Measurements from ENCODE around the gene BAK1.
"Not testable (repeated sequence)": the region's sequence is repeated elsewhere in the genome, so short reads cannot be mapped to it uniquely, and the experiment has no call there.

BAK1 gene

GRCh38 chr6:33607784-33608161 lies 27.7 kb upstream of the BAK1 start:
- DNase-seq, result no peak

GRCh38 chr6:33607126-33607783 lies 27.2 kb upstream of the BAK1 start:
- DNase-seq, result no peak

DNA sequence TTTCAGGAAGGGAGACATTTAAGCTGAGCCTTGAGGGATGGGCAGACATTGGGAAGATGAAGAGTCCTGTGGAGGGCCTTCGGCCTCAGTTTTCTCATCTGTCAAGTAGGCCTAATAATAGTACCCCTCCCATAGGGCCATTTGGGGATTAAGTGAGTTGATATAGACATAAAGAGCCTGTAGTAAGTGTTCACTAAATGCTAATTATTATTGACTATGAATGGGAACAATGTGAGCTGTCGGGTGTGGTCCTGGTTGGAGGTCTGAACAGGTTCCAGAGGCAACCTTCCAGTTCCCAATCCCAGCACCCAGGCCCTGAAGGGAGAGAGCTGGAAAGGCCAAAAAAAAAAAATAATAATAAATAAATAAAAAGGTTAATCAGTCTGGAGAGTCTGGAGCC lies 26.6 kb upstream of the BAK1 start:
- no peak for DNase-seq

DNA sequence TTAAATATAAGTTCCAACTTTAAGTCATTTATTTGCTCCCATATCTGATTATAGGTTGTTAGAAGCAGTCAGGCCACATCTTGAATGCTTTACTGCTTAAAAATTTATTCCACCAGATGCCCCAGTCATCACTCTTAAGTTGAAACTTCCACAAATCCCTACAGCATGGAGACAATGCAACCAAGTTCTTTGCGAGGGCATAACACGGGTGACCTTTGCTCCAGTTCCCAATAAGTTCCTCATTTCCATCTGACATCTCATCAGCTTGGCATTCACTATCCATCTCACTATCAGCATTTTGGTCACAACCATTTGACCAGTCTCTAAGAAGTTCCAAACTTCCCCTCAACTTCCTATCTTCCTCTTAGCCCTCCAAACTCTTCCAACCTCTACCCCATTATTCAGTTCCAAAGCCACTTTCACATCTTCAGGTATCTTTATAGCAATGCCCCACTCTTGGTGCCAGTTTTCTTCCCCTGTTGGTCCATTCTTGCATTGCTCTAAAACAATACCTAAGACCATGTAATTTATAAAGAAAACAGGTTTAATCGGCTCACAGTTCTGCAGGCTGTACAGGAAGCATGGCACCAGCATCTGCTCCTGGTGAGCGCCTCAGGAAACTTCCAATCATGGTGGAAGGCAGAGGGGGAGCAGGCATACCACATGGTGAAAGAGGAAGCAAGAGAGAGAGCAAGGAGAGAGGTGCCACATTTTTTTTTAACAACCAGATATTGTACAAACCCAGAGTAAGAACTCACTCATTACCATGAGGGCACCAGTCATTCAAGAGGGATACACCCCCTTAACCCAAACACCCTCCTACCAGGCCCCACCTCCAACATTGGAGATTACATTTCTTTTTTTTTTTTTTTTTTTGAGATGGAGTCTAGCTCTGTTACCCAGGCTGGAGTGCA lies 25.1 kb upstream of the BAK1 start:
- no peak for DNase-seq

- no peak for DNase-seq
These were observed 22.1 kb upstream of the BAK1 start for GRCh38 chr6:33602180-33602579.

GRCh38 chr6:33600761-33601160 lies 20.7 kb upstream of the BAK1 start:
- no peak for DNase-seq

DNA sequence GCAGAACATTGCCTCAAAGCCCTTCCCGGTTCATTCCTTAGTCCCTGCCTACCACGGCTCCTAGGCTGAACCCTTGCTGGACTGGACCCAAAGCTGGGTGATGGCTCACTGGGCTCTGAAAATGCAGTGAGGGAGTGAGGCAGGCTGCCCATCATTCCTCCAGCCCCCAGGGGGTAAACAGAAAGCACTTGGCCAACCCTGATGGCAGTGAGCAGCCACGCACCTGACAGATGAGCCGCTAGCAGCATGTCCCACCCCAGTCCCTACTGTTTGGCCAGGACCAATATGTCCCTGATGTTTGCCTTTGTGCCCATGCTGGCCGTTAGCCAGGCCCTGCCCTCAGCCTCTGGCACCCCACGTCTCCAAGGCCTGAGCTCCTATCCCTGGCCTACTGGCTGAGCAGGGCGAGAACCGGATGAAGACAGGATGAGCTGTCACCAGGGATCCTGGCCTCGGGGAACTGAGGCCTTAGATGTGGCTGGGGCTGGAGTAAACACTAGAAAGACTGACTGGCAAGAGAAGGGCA lies 19.4 kb upstream of the BAK1 start:
- no peak for DNase-seq

DNA sequence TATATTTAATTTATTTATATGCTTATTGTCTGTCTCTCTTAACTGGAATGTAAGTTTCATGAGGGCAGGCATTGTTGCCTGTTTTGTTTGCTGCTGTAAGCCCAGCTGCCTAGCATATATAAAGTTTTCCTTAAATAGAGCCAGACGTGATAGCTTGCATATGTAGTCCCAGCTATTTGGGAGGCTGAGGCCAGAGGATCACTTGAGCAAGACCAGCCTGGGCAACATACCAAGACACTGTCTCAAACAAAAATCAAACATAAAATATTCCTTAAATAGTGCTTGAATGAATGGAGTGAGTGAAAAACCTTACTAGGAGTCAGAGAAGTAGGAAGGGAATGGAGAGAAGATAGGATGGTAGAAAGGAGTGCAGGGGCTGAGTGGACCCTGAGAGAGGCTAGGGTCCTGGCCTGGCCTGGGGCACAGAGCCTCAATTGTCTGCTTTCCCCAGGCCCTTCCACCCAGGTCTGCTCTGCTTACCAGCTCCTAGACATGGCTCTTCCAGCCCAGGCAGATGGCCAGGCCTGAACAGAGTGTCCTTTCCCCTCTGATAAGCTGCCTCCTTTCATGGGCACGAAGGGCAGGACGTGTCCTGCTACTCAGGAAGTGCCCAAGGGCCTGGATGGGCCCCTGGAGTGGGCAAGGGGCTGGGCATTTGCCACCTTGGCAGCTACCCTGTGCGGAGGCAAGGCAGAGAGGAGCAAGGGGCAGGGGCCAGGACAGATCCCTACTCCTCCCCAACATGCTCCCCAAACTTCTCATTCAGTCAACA lies 17.7 kb upstream of the BAK1 start:
- no peak for DNase-seq

GRCh38 chr6:33596894-33597293 lies 16.8 kb upstream of the BAK1 start:
- not testable (repeated sequence) for DNase-seq

DNA sequence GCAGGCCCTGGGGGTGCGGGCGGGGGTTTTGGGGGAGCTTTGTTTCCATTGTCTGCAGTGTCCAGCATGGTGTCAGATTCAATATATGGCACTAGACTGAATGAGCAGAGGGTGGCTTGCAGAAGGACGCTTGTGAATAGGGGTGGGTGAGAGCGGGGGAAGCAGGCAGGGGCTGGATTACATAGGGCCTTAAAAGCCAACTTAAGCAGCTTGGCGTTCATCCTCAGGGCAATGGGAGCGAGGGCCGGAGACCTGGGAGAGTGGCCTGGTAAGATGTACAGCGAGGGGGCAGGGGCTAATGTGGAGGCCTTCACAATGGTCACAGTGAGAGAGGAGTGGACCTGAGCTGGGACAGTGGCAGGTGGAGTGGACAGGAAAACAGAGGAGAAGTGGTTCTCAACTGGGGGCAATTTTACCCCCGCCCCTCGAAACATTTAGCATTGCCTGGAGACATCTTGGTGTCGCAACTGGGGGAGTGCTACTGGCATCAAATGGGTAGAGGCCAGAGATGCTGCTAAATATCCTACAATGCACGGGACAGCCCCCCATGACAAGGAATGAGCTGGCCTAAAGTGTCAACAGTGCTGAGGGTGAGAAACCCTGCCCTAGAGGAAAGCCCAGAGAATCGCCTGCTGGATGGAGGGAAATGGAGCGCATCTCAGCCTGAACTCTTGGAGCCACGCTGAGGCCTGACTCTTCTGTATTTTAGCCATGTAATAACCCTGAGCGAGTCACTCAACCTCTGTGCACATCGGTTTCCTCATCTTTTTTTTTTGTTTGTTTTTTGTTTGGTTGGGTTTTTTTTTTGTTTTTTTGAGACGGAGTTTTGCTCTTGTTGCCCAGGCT lies 15.1 kb upstream of the BAK1 start:
- no peak for DNase-seq

GRCh38 chr6:33593414-33593727 lies 13.3 kb upstream of the BAK1 start:
- DNase-seq, result no peak

DNA sequence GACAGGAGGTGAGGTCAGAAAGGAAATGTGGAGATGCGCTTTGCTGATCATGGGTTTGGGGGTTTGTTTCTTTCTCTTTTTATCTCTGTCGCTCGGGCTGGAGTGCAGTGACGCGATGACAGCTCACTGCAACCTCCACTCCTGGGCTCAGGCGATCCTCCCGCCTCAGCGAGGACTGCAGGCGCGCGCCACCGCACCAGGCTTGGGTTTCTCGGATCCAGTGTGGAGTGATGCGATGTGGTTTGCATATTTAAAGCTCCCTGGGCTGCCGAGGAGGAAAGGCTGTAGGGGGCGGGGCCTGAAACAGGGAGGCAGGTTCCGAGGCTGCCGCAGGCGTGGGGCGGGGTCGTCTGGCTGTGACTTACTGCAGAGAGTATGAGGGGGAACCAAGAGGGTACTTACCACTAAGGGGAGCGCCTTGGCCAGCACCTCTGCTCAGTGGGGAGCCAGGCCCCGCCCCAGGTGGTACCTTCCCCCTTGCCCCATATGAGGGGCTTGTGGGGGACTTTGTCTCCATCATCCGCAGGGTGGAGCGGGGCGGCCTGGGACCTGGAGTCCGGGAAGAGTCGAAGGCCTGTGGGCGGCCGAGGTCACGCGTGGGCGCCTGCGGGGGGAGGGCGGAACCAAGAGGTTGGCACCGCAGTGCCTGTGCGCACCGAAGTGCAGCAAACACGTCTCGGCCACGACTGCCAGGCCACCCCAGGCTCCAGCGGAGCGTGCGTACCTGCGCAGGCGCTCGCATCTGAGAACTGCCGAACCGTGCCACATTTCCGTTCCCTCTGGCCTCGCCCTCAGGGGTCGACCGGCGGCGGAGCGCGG lies 12.7 kb upstream of the BAK1 start:
- no peak for DNase-seq

- DNase-seq, result no peak
These were observed 12.2 kb upstream of the BAK1 start for GRCh38 chr6:33592280-33592594.

- DNase-seq, result no peak
These were observed 11.5 kb upstream of the BAK1 start for GRCh38 chr6:33591424-33592032.

- no peak for DNase-seq
These were observed 10.6 kb upstream of the BAK1 start for GRCh38 chr6:33590531-33591198.

- DNase-seq, result peak; percentile 79
These were observed 9.9 kb upstream of the BAK1 start for GRCh38 chr6:33589731-33590530.

DNA sequence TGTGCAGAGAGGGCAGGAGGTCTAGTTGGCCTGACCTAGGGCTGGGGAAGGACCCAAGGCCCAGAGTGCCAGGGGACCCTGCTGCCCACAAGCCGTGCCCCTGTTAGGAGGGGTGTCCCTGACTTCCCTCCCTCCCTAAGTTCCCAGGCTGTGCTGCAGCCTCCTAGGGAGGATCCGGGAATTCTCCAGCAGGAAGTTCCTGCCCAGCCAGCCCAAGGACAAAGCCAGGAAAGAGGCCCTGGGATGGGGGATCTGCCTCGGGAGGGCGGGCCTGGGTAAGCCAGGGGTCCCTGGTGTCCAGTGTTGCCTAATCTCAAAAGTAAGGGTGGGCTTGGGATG lies 9.3 kb upstream of the BAK1 start:
- peak; percentile 75 for DNase-seq

DNA sequence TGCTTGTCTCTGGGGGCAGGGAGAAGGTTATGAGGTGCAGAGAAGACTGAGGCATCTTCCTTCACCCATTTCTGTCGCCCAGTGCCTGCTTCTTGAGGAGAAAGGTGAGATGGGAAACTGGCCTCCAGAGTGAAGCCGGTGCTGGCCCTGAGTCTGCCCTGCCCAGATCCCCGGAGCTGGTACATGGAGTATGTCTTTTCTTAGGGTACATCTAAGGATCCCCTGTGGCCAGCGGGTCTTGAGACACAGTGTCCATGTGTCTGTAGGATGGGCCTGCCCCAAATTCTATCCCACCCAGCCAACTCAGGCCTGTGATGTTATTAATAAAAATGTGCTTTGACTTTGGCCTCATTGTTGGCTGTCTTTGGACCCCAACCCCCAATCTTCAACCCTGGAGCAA lies 8.8 kb upstream of the BAK1 start:
- DNase-seq, result no peak

DNA sequence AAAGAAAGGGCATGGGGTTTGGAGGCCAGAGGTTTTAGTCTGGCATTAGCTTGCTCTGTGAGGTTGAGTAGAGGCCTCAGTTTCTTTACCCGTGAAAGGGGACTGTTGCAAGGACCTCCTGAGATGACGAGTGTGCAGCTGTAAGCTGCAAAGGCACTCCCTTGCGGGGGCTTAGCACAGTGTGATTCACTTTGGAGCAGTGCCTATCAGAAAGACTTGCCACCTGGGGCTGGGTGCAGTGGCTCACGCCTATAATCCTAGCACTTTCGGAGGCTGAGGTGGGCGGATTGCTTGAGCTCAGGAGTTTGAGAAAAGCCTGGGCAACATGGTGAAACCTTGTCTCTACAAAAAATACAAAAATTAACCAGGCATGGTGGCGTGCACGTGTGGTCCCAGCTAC lies 7.5 kb upstream of the BAK1 start:
- DNase-seq, result no peak

- no peak for DNase-seq
These were observed 6.1 kb upstream of the BAK1 start for GRCh38 chr6:33586108-33586640.

All from right forelimb (tissue), 1 donor.